ENCODE results near the gene RBM15. TPM values are rescaled to one million over a fixed set of nuclear protein-coding genes. Genes with fewer than 3 reads are reported as not detected.

RBM15 gene
- total RNA-seq, 4 donors from 2014 or later: 27.8 to 44.9 (median 30.2) TPM

DNA sequence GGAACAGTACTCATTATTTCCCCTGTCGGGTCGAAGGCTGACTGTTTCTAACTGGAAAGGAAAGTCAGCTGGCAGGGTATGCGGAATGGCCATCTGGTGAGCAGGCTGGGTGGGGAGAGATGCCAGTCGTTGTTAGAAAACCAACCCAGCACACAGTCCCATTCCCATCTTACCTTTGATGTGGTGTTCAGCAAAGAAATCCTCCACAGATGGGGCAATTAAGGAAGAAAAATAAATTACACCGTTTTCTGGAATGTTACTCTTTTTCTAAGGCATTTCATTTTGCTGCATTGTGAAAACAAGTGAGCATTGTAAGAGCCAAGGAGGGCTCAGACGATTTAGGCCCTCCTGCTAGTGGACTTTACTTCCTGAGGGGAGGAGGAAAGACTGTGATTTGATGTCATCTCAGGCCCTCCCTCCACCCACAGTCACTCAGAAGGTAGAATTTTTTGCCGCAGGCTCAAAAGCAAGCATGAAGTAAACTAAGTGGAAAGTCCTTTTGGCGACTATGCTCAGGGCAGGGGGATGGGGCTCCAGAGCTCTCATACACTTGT, 51.6 kb downstream of the RBM15 start, which contains the start of gene SLC16A4:
TSS of gene SLC16A4 (minus strand) at position 335 of the 554 bp plus-strand sequence. CDS start 1,703 bp downstream, outside the sequence.
- intact Hi-C loops (cut with DNase I; ENCODE audit: low total_unique reads): no loop called here
- Histone ChIP-seq H3K9me3 (no peaks in the 10 kb centered on the region), H3K27me3 (no peaks in the 10 kb centered on the region), H3K4me3 (peak within 1 kb of the TSS in 3 of 4 donors; percentile 20 to 35 (median 35)), H3K36me3 (peaks cover 0 to 12% of the 10 kb centered on the region in 2 donors), H3K4me1 (peaks cover 0 to 10% of the 10 kb centered on the region in 2 donors), H3K27ac (peak within 1 kb of the TSS in 2 of 4 donors; percentile 42 to 47)
- DNase-seq: no peak
- in situ Hi-C loops (cut with MboI; ENCODE audit: low sequenced_read_pairs in 4 of 4): no loop called here
- no peak for ATAC-seq
- no peak for TF ChIP-seq POLR2A (IDR thresholded peaks at IDR 0.05)
- TF ChIP-seq, protein P1, sequence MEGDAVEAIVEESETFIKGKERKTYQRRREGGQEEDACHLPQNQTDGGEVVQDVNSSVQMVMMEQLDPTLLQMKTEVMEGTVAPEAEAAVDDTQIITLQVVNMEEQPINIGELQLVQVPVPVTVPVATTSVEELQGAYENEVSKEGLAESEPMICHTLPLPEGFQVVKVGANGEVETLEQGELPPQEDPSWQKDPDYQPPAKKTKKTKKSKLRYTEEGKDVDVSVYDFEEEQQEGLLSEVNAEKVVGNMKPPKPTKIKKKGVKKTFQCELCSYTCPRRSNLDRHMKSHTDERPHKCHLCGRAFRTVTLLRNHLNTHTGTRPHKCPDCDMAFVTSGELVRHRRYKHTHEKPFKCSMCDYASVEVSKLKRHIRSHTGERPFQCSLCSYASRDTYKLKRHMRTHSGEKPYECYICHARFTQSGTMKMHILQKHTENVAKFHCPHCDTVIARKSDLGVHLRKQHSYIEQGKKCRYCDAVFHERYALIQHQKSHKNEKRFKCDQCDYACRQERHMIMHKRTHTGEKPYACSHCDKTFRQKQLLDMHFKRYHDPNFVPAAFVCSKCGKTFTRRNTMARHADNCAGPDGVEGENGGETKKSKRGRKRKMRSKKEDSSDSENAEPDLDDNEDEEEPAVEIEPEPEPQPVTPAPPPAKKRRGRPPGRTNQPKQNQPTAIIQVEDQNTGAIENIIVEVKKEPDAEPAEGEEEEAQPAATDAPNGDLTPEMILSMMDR (IDR thresholded peaks at IDR 0.05 in 4 of 5, conservative IDR thresholded peaks at IDR 0.05 in 1 of 5): no peak

DNA sequence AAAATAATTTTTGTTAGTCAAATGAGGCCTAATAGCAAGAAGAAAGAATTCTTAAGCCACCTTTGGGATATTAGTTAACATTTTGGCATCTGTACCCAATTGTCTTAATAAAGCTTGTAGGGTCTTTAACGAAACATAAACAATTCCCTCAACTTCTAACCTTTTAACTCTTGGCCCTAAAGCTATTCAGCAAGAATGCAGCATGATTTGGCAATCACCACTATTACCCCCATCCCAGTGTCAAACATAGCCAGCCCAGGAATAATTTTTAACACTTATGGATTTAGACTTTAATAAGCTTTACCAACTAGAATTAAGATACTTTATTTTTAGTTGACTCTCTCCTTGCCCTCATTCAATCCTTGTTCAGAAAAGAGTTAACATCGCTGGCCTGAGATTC, 54.1 kb downstream of the RBM15 start:
- TF ChIP-seq, protein P1 (IDR thresholded peaks at IDR 0.05 in 4 of 5, conservative IDR thresholded peaks at IDR 0.05 in 1 of 5): no peak
- TF ChIP-seq POLR2A (IDR thresholded peaks at IDR 0.05): no peak
- in situ Hi-C loops (cut with MboI; ENCODE audit: low sequenced_read_pairs in 4 of 4): no loop called here
- ATAC-seq (no peak), DNase-seq (no peak)
- Histone ChIP-seq H3K36me3 (peaks cover 0 to 11% of the 10 kb centered on the region in 2 donors), H3K4me3 (no peak overlapping the region), H3K9me3 (no peaks in the 10 kb centered on the region), H3K27me3 (no peaks in the 10 kb centered on the region), H3K4me1 (peaks cover 0 to 10% of the 10 kb centered on the region in 2 donors), H3K27ac (no peak overlapping the region)
- intact Hi-C loops (cut with DNase I; ENCODE audit: low total_unique reads): no loop called here

DNA sequence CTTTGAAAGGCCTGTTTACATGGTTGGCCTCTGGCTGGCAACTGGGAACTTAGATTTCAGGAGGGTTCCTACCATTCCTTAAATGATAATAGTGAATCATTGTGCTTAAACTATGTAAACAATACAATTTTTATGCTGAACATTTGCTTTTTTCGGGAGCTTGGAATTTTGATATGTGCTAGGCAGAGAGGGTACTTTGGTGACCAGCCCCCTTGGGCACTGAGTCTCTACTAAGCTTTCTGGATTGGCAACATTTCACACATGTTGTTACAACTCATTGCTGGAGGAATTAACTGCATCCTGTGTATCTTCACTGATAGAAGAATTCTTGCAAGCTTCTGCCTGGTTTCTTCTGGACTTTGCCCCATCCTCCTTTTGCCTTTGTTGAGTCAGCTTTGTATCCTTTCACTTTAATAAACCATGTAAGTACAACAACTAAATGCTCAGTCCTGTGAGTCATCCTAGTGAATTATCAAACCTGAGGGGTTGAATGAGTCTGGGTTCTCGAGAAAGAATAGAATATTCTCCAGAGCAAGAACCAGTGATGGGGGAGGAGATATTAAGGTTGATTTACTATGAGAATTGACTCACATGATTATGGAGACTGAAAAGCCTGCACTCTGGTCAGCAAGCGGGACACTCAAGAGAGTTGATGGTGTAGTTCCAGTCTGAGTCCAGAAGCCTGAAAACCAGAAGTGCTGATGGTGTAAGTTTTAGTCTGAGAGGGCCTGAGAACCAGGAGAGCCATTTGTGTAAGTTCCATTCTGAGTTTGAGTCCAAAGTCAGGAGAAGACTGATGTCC, 54.7 kb downstream of the RBM15 start:
- H3K4me3 ChIP-seq: no peak overlapping the region
- ATAC-seq (no peak), DNase-seq (no peak)
- no peaks in the 10 kb centered on the region for H3K9me3 ChIP-seq
- intact Hi-C loops (cut with DNase I; ENCODE audit: low total_unique reads) (no loop called here), in situ Hi-C loops (cut with MboI; ENCODE audit: low sequenced_read_pairs in 4 of 4) (no loop called here)
- peaks cover 0 to 11% of the 10 kb centered on the region in 2 donors for H3K36me3 ChIP-seq
- no peak overlapping the region for H3K27ac ChIP-seq
- TF ChIP-seq, protein P1 (IDR thresholded peaks at IDR 0.05 in 4 of 5, conservative IDR thresholded peaks at IDR 0.05 in 1 of 5): no peak
- peaks cover 0 to 10% of the 10 kb centered on the region in 2 donors for H3K4me1 ChIP-seq
- H3K27me3 ChIP-seq: no peaks in the 10 kb centered on the region

DNA sequence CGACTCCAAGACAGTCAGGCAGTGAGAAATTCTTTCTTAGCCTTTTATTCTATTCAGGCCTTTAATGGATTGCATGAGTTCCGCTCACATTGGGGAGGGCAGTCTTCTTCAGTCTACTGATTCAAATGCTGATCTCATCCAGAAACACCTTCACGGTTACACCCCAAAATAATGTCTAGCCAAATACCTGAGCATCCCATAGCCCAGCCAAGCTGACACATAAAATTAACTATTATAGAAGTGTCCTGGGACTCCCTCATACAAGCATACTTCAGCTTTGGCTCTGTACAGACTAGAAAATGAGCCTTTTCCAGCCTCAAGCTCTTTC, 55.3 kb downstream of the RBM15 start:
- in situ Hi-C loops (cut with MboI; ENCODE audit: low sequenced_read_pairs in 4 of 4): no loop called here
- intact Hi-C loops (cut with DNase I; ENCODE audit: low total_unique reads): no loop called here
- H3K9me3 ChIP-seq: no peaks in the 10 kb centered on the region
- no peaks in the 10 kb centered on the region for H3K27me3 ChIP-seq
- DNase-seq: no peak
- TF ChIP-seq, protein P1 (IDR thresholded peaks at IDR 0.05 in 4 of 5, conservative IDR thresholded peaks at IDR 0.05 in 1 of 5): no peak
- no peak for TF ChIP-seq POLR2A (IDR thresholded peaks at IDR 0.05)
- H3K4me3 ChIP-seq: no peak overlapping the region
- peaks cover 0 to 14% of the 10 kb centered on the region in 2 donors for H3K36me3 ChIP-seq
- ATAC-seq: no peak
- H3K4me1 ChIP-seq: peaks cover 0 to 10% of the 10 kb centered on the region in 2 donors
- H3K27ac ChIP-seq: no peak overlapping the region

Other genes starting within 250 kb of the RBM15 start
- gene UBL4B, start 226.9 kb upstream of the RBM15 start, total RNA-seq: under 1 TPM in 1 of 4 donors, not detected in 3; 0.16 TPM
- under 1 TPM in 2 of 4 donors, not detected in 2; 0.02 to 0.03 TPM for gene SLC6A17, start 188.9 kb upstream of the RBM15 start, total RNA-seq
- gene KCNC4, start 129.1 kb upstream of the RBM15 start, total RNA-seq: 1 to 10 TPM; 3.1 to 9.1 (median 4.1) TPM
- gene SLC16A4, start 51.6 kb downstream of the RBM15 start, total RNA-seq: 1 to 10 TPM; 1.2 to 3.5 (median 2.9) TPM
- 100 to 1,000 TPM; 116 to 203 (median 153) TPM for gene LAMTOR5, start 68.3 kb downstream of the RBM15 start, total RNA-seq
- gene PROK1, start 111.8 kb downstream of the RBM15 start, total RNA-seq: 1 to 10 TPM in 3 of 4 donors, under 1 TPM in 1; 0.38 to 2.8 (median 1.6) TPM
- not detected for gene KCNA10, start 179.8 kb downstream of the RBM15 start, total RNA-seq

All from gastrocnemius medialis (tissue), 4 donors.